ENCODE results near the gene SORCS2.

The SORCS2 gene

GRCh38 chr4:7218686-7219085 lies 26.3 kb downstream of the SORCS2 start:
- TF ChIP-seq TEAD4 (IDR thresholded peaks at IDR 0.05) (no peak), MAX (IDR thresholded peaks at IDR 0.05) (no peak), TCF12 (IDR thresholded peaks at IDR 0.05; ENCODE audit: low read depth) (no peak), CEBPB (IDR thresholded peaks at IDR 0.05) (no peak), REST (IDR thresholded peaks at IDR 0.05; ENCODE audit: low read depth) (no peak), ZBTB7A (IDR thresholded peaks at IDR 0.05; ENCODE audit: low read depth) (no peak), TAF1 (IDR thresholded peaks at IDR 0.05; ENCODE audit: low read depth) (no peak)

- TF ChIP-seq CEBPB (IDR thresholded peaks at IDR 0.05) = no peak
- no peak for TF ChIP-seq USF1 (IDR thresholded peaks at IDR 0.05)
- TF ChIP-seq TEAD4 (IDR thresholded peaks at IDR 0.05) = no peak
- TF ChIP-seq YY1 (IDR thresholded peaks at IDR 0.05; ENCODE audit: low read depth) = no peak
- no peak for TF ChIP-seq EGR1 (IDR thresholded peaks at IDR 0.05)
- no peak for TF ChIP-seq RAD21 (IDR thresholded peaks at IDR 0.05; ENCODE audit: low read depth)
- no peak for TF ChIP-seq FOXM1 (IDR thresholded peaks at IDR 0.05; ENCODE audit: borderline replicate concordance, low read depth)
- TF ChIP-seq REST (IDR thresholded peaks at IDR 0.05; ENCODE audit: low read depth) = no peak
- no peak for TF ChIP-seq ZBTB7A (IDR thresholded peaks at IDR 0.05; ENCODE audit: low read depth)
- TF ChIP-seq NFIC (IDR thresholded peaks at IDR 0.05) = no peak
- TF ChIP-seq MAX (IDR thresholded peaks at IDR 0.05) = no peak
- no peak for TF ChIP-seq CREB1 (IDR thresholded peaks at IDR 0.05; ENCODE audit: low read depth)
Measured at GRCh38 chr4:7222521-7222920, 30.2 kb downstream of the SORCS2 start.

- TF ChIP-seq CEBPB (IDR thresholded peaks at IDR 0.05) (no peak), MAX (IDR thresholded peaks at IDR 0.05) (no peak), TAF1 (IDR thresholded peaks at IDR 0.05; ENCODE audit: low read depth) (no peak), TCF12 (IDR thresholded peaks at IDR 0.05; ENCODE audit: low read depth) (no peak), TEAD4 (IDR thresholded peaks at IDR 0.05) (no peak), EGR1 (IDR thresholded peaks at IDR 0.05) (no peak), REST (IDR thresholded peaks at IDR 0.05; ENCODE audit: low read depth) (no peak), RAD21 (IDR thresholded peaks at IDR 0.05; ENCODE audit: low read depth) (no peak), NFIC (IDR thresholded peaks at IDR 0.05) (no peak)
Measured at GRCh38 chr4:7223541-7223940, 31.2 kb downstream of the SORCS2 start.

- no peak for TF ChIP-seq ZBTB7A (IDR thresholded peaks at IDR 0.05; ENCODE audit: low read depth)
- no peak for TF ChIP-seq MAX (IDR thresholded peaks at IDR 0.05)
- no peak for TF ChIP-seq YY1 (IDR thresholded peaks at IDR 0.05; ENCODE audit: low read depth)
- TF ChIP-seq CEBPB (IDR thresholded peaks at IDR 0.05) = no peak
- TF ChIP-seq USF1 (IDR thresholded peaks at IDR 0.05) = no peak
- no peak for TF ChIP-seq EGR1 (IDR thresholded peaks at IDR 0.05)
- no peak for TF ChIP-seq EP300 (IDR thresholded peaks at IDR 0.05; ENCODE audit: borderline replicate concordance)
- TF ChIP-seq NFIC (IDR thresholded peaks at IDR 0.05) = no peak
- TF ChIP-seq REST (IDR thresholded peaks at IDR 0.05; ENCODE audit: low read depth) = no peak
Measured at GRCh38 chr4:7224001-7224400, 31.7 kb downstream of the SORCS2 start.

All from Ishikawa (cell line).